ENCODE measurements around the gene PLPPR1. TPM values are rescaled to one million over a fixed set of nuclear protein-coding genes. Genes with fewer than 3 reads are reported as not detected.

Gene PLPPR1
- not detected for total RNA-seq
- polyA plus RNA-seq: not detected
- long read RNA-seq, donor 1: 0 reads
- long read RNA-seq, donor 2: 0 reads

GRCh38 chr9:101028346-101029314 is at the start of gene PLPPR1:
Gene PLPPR1, plus strand, starts transcription at chr9:101028727.
- peak within 1 kb of the TSS in 5 of 8 donors; percentile 10 to 44 (median 15) for H3K4me3 ChIP-seq
- H3K27me3 ChIP-seq (replicated peaks in 1 of 7): peaks cover 0 to 55% (median 29%) of the 10 kb centered on the region in 7 donors
- no peak within 1 kb of the TSS for H3K27ac ChIP-seq
- H3K36me3 ChIP-seq: no peaks in the 10 kb centered on the region
- 3 to 7% (median 3%) methylated on average over 54 to 89 of the region's 89 CpGs for WGBS, 5 donors
- no peak for TF ChIP-seq CTCF (IDR thresholded peaks at IDR 0.05 in 8 of 11, conservative IDR thresholded peaks at IDR 0.05 in 3 of 11)
- TF ChIP-seq POLR2A (IDR thresholded peaks at IDR 0.05): no peak
- TF ChIP-seq POLR2AphosphoS5 (IDR thresholded peaks at IDR 0.05): no peak
- H3K9me3 ChIP-seq: no peaks in the 10 kb centered on the region
- intact Hi-C loops (cut with DNase I; ENCODE audit: low total_unique reads): no loop called here
- peak; percentile 66 for DNase-seq
- H3K4me1 ChIP-seq: peaks cover 0 to 12% (median 4%) of the 10 kb centered on the region in 6 donors

- no peak for TF ChIP-seq CTCF (IDR thresholded peaks at IDR 0.05 in 8 of 11, conservative IDR thresholded peaks at IDR 0.05 in 3 of 11)
- TF ChIP-seq POLR2AphosphoS5 (IDR thresholded peaks at IDR 0.05): no peak
- DNase-seq: no peak
- 0 to 46% (median 30%) methylated on average over 1 of the region's 1 CpG for WGBS, 5 donors
- Histone ChIP-seq H3K4me1 (no peaks in the 10 kb centered on the region), H3K27me3 (replicated peaks in 1 of 7) (no peaks in the 10 kb centered on the region), H3K9me3 (no peaks in the 10 kb centered on the region), H3K4me3 (no peak overlapping the region), H3K36me3 (no peaks in the 10 kb centered on the region), H3K27ac (no peak overlapping the region)
- intact Hi-C loops (cut with DNase I; ENCODE audit: low total_unique reads): no loop called here
Measured at GRCh38 chr9:100989731-100990130, 38.8 kb upstream of the PLPPR1 start.

DNA sequence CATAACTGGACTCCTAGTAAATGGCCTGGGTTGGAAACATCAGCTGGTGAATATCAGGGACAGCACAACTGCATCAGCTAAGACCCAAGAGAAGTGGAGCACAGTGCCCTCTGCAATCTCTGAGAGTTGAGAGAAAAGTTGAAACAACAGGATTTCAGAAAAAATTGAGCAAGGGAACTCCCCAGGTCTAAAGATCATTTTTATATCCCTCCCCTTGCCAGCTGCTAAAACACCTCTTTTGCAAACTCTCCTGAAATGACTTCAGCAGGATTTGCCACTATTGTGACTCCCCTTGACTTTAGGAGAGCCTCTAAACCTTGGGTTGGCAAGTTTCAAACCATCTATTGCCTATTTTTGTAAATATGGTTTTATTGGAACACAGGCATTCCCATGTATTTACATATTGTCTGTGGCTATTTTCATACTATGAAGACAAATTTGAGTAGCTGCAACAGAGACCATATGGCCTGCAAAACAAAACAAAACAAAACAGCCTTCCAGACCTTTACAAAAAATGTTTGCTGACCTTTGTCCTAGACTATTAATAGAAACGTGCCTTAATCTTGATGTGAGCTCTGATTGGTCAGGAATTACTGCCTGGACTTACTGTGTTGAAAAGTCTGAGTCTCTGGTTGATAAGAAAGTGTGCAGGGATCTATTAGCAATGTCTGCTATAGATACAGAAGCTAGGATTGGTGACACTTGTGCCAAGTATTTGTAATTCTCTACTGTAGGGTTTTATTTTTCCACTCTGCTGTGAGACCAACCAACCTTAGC is 37.7 kb upstream of the PLPPR1 start:
- H3K27ac ChIP-seq: no peak overlapping the region
- H3K4me1 ChIP-seq: no peaks in the 10 kb centered on the region
- TF ChIP-seq POLR2AphosphoS5 (IDR thresholded peaks at IDR 0.05): no peak
- TF ChIP-seq POLR2A (IDR thresholded peaks at IDR 0.05): no peak
- no peak for TF ChIP-seq CTCF (IDR thresholded peaks at IDR 0.05 in 8 of 11, conservative IDR thresholded peaks at IDR 0.05 in 3 of 11)
- 8 to 23% (median 13%) methylated on average over 1 of the region's 1 CpG for WGBS, 5 donors
- intact Hi-C loops (cut with DNase I; ENCODE audit: low total_unique reads): no loop called here
- H3K36me3 ChIP-seq: no peaks in the 10 kb centered on the region
- no peak overlapping the region for H3K4me3 ChIP-seq
- no peaks in the 10 kb centered on the region for H3K27me3 ChIP-seq (replicated peaks in 1 of 7)
- no peaks in the 10 kb centered on the region for H3K9me3 ChIP-seq
- no peak for DNase-seq

DNA sequence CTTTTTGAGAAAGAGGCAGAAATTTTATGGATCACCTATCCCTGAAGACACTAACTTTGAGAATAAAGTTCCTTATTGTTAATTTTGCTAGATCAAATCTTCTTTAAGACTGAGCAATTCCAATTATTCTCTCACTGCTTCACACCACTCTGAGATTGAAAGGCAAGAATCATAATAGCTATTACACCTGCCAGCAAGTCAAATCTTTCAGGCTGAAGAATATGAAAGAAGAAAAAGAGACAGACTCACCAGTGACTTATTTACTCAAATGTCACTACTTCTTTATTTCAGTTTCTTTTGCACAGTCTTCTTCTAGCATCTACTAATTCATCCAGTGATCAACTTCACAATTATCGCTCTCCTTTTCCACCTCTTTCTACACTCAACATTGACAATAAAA is 35.9 kb upstream of the PLPPR1 start:
- no peaks in the 10 kb centered on the region for H3K4me1 ChIP-seq
- no peaks in the 10 kb centered on the region for H3K36me3 ChIP-seq
- H3K27me3 ChIP-seq (replicated peaks in 1 of 7): no peaks in the 10 kb centered on the region
- no peak for DNase-seq
- H3K27ac ChIP-seq: no peak overlapping the region
- WGBS, 5 donors: 95 to 100% (median 96%) methylated on average over 1 of the region's 1 CpG
- H3K9me3 ChIP-seq: no peaks in the 10 kb centered on the region
- H3K4me3 ChIP-seq: no peak overlapping the region
- TF ChIP-seq POLR2A (IDR thresholded peaks at IDR 0.05): no peak
- intact Hi-C loops (cut with DNase I; ENCODE audit: low total_unique reads): no loop called here
